Esophagus muscularis mucosa (tissue), 4 donors: ENCODE results near the gene POLE. TPM values are rescaled to one million over a fixed set of nuclear protein-coding genes. Genes with fewer than 3 reads are reported as not detected.

ENCODE experiments used
- DNase-seq: peaks from one replicate; pipeline ENCODE4 v3.0.0-alpha.2; 2017; ENCODE audit errors: extremely low spot score
- H3K27ac ChIP-seq, 4 donors: fragments of 200-600 bp; sonication (generic); replicated peaks in 1 of 4; 1 replicate in 3 of 4; 2 replicates in 1 of 4; pipeline ENCODE4 v1.5.1; 2016 to 2019; ENCODE audit warnings: mild to moderate bottlenecking in 1 of 4
- H3K27me3 ChIP-seq, 4 donors: fragments of 200-600 bp; sonication (generic); one replicate each; pipeline versions ENCODE4 v1.5.1 to v1.6.0; 2016 to 2019
- H3K36me3 ChIP-seq, 4 donors: fragments of 200-600 bp; sonication (generic); one replicate each; pipeline ENCODE4 v1.5.1; 2016 to 2019
- H3K4me1 ChIP-seq, 4 donors: fragments of 200-600 bp; sonication (generic); one replicate each; pipeline ENCODE4 v1.5.1; 2016 to 2019
- H3K4me3 ChIP-seq, 4 donors: fragments of 200-600 bp; sonication (generic); 1 replicate in 2 of 4; 2 replicates in 2 of 4; pipeline ENCODE4 v1.5.1; 2016 to 2019; ENCODE audit warnings: mild to moderate bottlenecking in 4 of 4, moderate library complexity in 1 of 4
- H3K9me3 ChIP-seq, 4 donors: fragments of 200-600 bp; sonication (generic); 1 replicate in 3 of 4; 2 replicates in 1 of 4; pipeline ENCODE4 v1.5.1; 2016 to 2019
- EP300 ChIP-seq: sonication (generic); formaldehyde crosslinking; IDR thresholded peaks from one replicate; pipeline ENCODE4 v1.6.1; 2017; ENCODE audit warnings: antibody characterized with exemption
- POLR2A ChIP-seq: fragments of 450-650 bp; IDR thresholded peaks from one replicate; pipeline ENCODE4 v1.6.1; 2017; ENCODE audit warnings: antibody characterized with exemption, moderate library complexity, mild to moderate bottlenecking, low read depth
- POLR2AphosphoS5 ChIP-seq, 2 donors: sonication (generic); formaldehyde crosslinking; IDR thresholded peaks; one replicate each; pipeline ENCODE4 v1.6.1; 2017; ENCODE audit warnings: antibody characterized with exemption in 2 of 2
- WGBS: methylation state at CpG from one replicate; pipeline ENCODE4 v1.1.5; 2018; 5-methylcytosine and 5-hydroxymethylcytosine counted together
- intact Hi-C: fragments of 100-400 bp; cut with DNase I; formaldehyde crosslinking; loops from one replicate; pipeline ENCODE4 v1.15.1; 2023
- total RNA-seq, 4 donors: library from RNA; depleted of rRNA; stranded (reverse); fragments of >200 nt; gene quantifications; one replicate each; pipeline versions ENCODE4 v1.1.0 to v1.2.1, GENCODE V29; 2016
- TF ChIP-seq, protein P1 (sequence below), 3 experiments: fragments of 200-600 bp in 2 of 3; fragments of 450-650 bp in 1 of 3; sonication (generic) in 2 of 3; IDR thresholded peaks; one replicate each; pipeline ENCODE4 v1.5.1; 2017 to 2019; ENCODE audit warnings: antibody characterized with exemption in 3 of 3, mild to moderate bottlenecking in 2 of 3, moderate library complexity in 1 of 3

POLE gene
- total RNA-seq, 4 donors from 2014 or later, result 17.2 to 32.4 (median 24.8) TPM

DNA sequence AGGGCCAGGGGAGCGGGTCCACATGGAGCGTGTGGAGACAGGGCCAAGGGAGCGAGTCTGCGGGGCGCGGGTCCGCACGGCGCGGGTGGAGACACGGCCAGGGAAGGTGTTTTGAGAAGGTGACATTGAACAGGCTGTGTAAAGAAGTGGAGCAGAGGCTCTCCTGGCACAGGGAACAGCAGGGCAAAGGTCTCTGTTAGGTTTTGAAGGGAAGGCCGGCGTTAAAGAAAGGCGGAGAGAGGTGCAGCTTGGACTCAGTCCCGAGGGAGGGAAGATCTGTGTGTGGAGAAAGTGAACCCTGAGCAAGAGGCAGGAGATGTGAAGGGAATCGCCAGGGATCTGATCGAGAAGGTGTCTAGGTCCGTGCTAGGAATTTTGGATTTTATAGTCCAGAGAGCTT is 2.1 kb upstream of the POLE start:
- Histone ChIP-seq H3K27ac (no peak overlapping the region), H3K9me3 (no peaks in the 10 kb centered on the region), H3K4me3 (peak overlapping the region in 1 of 4 donors; percentile 22), H3K36me3 (peaks cover 0 to 14% (median 2%) of the 10 kb centered on the region in 4 donors), H3K4me1 (peaks cover 9 to 27% (median 24%) of the 10 kb centered on the region in 4 donors), H3K27me3 (no peaks in the 10 kb centered on the region)
- no peak for DNase-seq
- intact Hi-C loops, result no loop called here
- 75% methylated on average over 18 of the region's 18 CpGs for WGBS
- TF ChIP-seq, protein P1, sequence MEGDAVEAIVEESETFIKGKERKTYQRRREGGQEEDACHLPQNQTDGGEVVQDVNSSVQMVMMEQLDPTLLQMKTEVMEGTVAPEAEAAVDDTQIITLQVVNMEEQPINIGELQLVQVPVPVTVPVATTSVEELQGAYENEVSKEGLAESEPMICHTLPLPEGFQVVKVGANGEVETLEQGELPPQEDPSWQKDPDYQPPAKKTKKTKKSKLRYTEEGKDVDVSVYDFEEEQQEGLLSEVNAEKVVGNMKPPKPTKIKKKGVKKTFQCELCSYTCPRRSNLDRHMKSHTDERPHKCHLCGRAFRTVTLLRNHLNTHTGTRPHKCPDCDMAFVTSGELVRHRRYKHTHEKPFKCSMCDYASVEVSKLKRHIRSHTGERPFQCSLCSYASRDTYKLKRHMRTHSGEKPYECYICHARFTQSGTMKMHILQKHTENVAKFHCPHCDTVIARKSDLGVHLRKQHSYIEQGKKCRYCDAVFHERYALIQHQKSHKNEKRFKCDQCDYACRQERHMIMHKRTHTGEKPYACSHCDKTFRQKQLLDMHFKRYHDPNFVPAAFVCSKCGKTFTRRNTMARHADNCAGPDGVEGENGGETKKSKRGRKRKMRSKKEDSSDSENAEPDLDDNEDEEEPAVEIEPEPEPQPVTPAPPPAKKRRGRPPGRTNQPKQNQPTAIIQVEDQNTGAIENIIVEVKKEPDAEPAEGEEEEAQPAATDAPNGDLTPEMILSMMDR (IDR thresholded peaks at IDR 0.05), result no peak
- TF ChIP-seq EP300 (no peak), POLR2AphosphoS5 (IDR thresholded peaks at IDR 0.05) (no peak), POLR2A (no peak)

DNA sequence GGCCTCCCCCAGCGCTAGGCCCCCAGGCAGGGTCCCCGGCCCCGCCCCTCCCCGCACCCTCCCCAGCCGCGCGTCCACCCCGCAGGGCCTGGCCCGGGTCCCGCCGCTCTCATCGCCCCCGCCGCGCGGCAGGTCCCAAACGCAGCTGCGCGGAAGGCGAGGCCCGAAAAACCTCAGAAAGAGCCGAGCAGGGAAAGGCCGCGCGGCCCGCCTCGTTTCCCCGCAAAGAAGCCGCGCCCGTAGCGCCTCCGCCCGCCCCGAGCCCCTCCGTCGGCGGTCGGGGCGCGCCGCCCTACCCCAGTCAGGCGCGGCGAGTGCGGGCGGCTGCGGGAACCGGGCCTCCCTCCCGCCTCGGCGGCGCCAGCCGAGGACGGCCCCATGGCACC is 324 bp downstream of the POLE start:
- peaks cover 9 to 27% (median 24%) of the 10 kb centered on the region in 4 donors for H3K4me1 ChIP-seq
- DNase-seq, result no peak
- no CpG with 5 or more reads among the region's 55 CpGs for WGBS
- peaks cover 0 to 14% (median 2%) of the 10 kb centered on the region in 4 donors for H3K36me3 ChIP-seq
- intact Hi-C loops, result no loop called here
- no peak for TF ChIP-seq POLR2A
- peak overlapping the region; percentile 76 to 91 (median 80) for H3K27ac ChIP-seq
- no peaks in the 10 kb centered on the region for H3K27me3 ChIP-seq
- H3K9me3 ChIP-seq, result no peaks in the 10 kb centered on the region
- peak overlapping the region; percentile 79 to 98 (median 92) for H3K4me3 ChIP-seq

DNA sequence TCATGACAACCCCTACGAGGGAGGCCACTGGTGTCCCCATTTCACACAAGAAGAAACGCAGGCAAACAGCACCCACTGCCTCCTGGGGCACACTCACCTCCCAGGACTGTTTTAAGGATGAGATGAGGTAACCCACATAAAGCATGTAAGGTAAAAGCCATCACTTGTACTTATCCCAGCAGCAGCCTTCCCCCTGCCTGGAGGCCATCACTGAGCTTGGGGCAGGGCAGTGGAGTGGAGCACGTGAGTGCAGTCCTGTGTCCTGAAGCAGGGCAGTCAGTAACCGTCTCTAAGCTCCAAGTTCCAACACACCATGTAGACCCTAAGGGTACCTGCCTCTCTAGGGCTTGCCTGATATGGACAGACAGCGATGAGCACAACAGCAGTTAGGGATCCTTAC is 1.7 kb downstream of the POLE start:
- WGBS, result 75% methylated on average over 5 of the region's 5 CpGs
- Histone ChIP-seq H3K4me3 (no peak overlapping the region), H3K9me3 (no peaks in the 10 kb centered on the region), H3K36me3 (peaks cover 0 to under 1% (median 0%) of the 10 kb centered on the region in 4 donors), H3K4me1 (peaks cover 9 to 27% (median 24%) of the 10 kb centered on the region in 4 donors), H3K27ac (no peak overlapping the region), H3K27me3 (no peaks in the 10 kb centered on the region)
- DNase-seq, result no peak
- intact Hi-C loops, result no loop called here
- TF ChIP-seq EP300 (no peak), POLR2AphosphoS5 (IDR thresholded peaks at IDR 0.05) (no peak), POLR2A (no peak)
- TF ChIP-seq, protein P1 (IDR thresholded peaks at IDR 0.05), result no peak

DNA sequence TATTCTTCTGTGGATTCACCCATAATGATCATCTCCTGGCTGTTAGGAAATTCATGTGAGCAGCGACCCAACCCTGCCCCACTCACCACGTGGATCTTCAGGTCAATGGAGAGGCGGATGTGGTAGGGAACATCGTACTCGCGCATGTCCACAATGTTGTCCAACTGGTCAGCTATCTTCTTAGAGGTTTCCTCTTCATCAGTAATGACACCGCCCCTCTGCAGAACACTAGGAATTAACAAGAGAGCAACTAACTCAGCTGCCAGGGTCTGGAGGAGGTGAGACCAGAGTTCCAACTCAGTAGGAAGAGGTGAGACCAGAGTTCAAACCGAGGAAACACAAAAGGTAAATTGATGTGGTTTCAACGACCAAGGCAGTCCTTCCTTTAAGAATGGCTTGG is 9.7 kb downstream of the POLE start:
- Histone ChIP-seq H3K27me3 (no peaks in the 10 kb centered on the region), H3K4me3 (no peak overlapping the region), H3K9me3 (no peaks in the 10 kb centered on the region), H3K4me1 (no peaks in the 10 kb centered on the region), H3K36me3 (peaks cover 33 to 77% (median 57%) of the 10 kb centered on the region in 4 donors), H3K27ac (no peak overlapping the region)
- TF ChIP-seq EP300 (no peak), POLR2AphosphoS5 (IDR thresholded peaks at IDR 0.05) (no peak), POLR2A (no peak)
- TF ChIP-seq, protein P1 (IDR thresholded peaks at IDR 0.05), result no peak
- intact Hi-C loops, result no loop called here
- WGBS, result 95% methylated on average over 9 of the region's 9 CpGs
- no peak for DNase-seq

DNA sequence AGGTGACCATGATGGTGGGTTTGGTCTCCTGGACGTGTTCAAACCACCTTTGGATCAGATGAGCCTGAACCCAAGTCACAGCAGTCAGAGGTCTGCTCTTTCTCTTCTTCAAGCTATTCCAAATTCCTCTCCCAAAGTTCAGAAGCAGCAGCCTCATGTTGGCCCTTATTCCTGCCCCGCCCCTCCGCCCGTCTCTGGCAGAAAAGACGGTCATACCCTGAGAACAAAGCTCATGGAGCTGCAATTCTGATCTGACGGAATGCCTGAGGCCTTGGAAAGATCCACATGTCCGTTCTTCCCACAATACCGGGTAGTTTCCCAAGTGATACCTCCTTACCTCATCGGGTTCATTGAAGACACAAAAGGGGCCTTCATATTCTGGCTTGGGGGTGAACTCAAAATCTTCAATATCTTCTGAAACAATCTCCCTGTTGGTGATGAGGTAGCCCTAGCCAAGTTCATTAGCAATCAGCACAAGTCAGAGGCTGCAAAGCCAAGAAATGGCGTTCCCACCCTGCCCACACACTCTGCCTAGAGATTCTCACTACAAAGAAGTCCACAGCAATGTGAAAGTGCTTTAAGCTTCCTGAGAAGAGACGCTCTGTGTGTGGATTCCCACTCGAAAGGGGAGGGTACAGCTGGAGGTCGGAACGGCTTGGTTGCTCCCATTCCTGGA is 11.2 kb downstream of the POLE start:
- no peak for DNase-seq
- intact Hi-C loops, result no loop called here
- no peaks in the 10 kb centered on the region for H3K9me3 ChIP-seq
- no peak overlapping the region for H3K4me3 ChIP-seq
- 92% methylated on average over 14 of the region's 14 CpGs for WGBS
- no peak overlapping the region for H3K27ac ChIP-seq
- H3K36me3 ChIP-seq, result peaks cover 45 to 93% (median 67%) of the 10 kb centered on the region in 4 donors
- H3K27me3 ChIP-seq, result no peaks in the 10 kb centered on the region
- no peaks in the 10 kb centered on the region for H3K4me1 ChIP-seq
- TF ChIP-seq, protein P1 (IDR thresholded peaks at IDR 0.05), result no peak
- TF ChIP-seq POLR2A, result no peak
